ENCODE results near the gene G0S2. TPM values are rescaled to one million over a fixed set of nuclear protein-coding genes. Genes with fewer than 3 reads are reported as not detected.

Gene G0S2
- total RNA-seq, 4 donors from 2014 or later = 15.9 to 51.8 (median 31.8) TPM

- H3K36me3 ChIP-seq = peaks cover under 1% of the 10 kb centered on the region
- peaks cover 41% of the 10 kb centered on the region for H3K4me1 ChIP-seq
- no peak for DNase-seq (ENCODE audit: low spot score in 2 of 2)
- H3K27ac ChIP-seq = no peak overlapping the region
- no peak for TF ChIP-seq EP300 (IDR thresholded peaks at IDR 0.05)
- TF ChIP-seq CTCF (IDR thresholded peaks at IDR 0.05) = no peak
- H3K4me3 ChIP-seq = no peak overlapping the region
- H3K27me3 ChIP-seq = no peaks in the 10 kb centered on the region
- no peaks in the 10 kb centered on the region for H3K9me3 ChIP-seq
- 16% methylated on average over 2 of the region's 2 CpGs for WGBS
These were observed 31.8 kb upstream of the G0S2 start for GRCh38 chr1:209643285-209644020.

GRCh38 chr1:209645574-209646452, 29.4 kb upstream of the G0S2 start:
- H3K4me1 ChIP-seq = peaks cover 65% of the 10 kb centered on the region

DNA sequence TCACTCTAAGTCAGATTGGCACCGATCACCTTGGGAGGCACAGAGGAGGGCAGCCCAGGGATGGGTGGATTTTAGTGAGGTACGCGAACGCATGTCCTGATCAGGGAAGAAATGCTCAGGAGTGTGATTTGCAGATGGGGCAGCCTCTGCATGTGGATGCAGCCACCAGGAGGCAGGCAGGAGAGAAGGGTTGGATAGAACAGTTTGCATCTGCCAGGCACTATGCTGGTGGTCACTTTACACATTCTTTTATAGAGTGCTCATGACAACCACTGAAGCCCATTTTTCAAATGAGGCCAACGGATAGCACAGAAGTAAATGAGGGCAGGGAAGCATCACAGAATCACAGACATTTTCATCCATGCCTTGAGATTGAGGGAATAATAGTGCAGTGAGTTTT, 28.7 kb upstream of the G0S2 start:
- TF ChIP-seq EP300 (IDR thresholded peaks at IDR 0.05) (no peak), POLR2A (IDR thresholded peaks at IDR 0.05) (no peak), CTCF (IDR thresholded peaks at IDR 0.05) (peak in 1 of 2 donors; percentile 10), POLR2AphosphoS5 (IDR thresholded peaks at IDR 0.05) (no peak)
- WGBS = 75% methylated on average over 5 of the region's 5 CpGs
- no peak for DNase-seq (ENCODE audit: low spot score in 2 of 2)
- Histone ChIP-seq H3K4me3 (no peak overlapping the region), H3K27me3 (no peaks in the 10 kb centered on the region), H3K36me3 (no peaks in the 10 kb centered on the region), H3K27ac (no peak overlapping the region), H3K4me1 (peaks cover 70% of the 10 kb centered on the region), H3K9me3 (no peaks in the 10 kb centered on the region)

More at GRCh38 chr1:209645574-209646452, 29.4 kb upstream of the G0S2 start:
- H3K4me3 ChIP-seq = no peak overlapping the region
- 65% methylated on average over 16 of the region's 16 CpGs for WGBS
- DNase-seq (ENCODE audit: low spot score in 2 of 2) = no peak
- no peak overlapping the region for H3K27ac ChIP-seq
- no peaks in the 10 kb centered on the region for H3K36me3 ChIP-seq
- H3K9me3 ChIP-seq = no peaks in the 10 kb centered on the region
- no peak for TF ChIP-seq POLR2A (IDR thresholded peaks at IDR 0.05)
- no peak for TF ChIP-seq POLR2AphosphoS5 (IDR thresholded peaks at IDR 0.05)
- no peak for TF ChIP-seq EP300 (IDR thresholded peaks at IDR 0.05)
- TF ChIP-seq CTCF (IDR thresholded peaks at IDR 0.05) = no peak
- H3K27me3 ChIP-seq = no peaks in the 10 kb centered on the region

- no peak for DNase-seq (ENCODE audit: low spot score in 2 of 2)
- Histone ChIP-seq H3K36me3 (no peaks in the 10 kb centered on the region), H3K27me3 (no peaks in the 10 kb centered on the region), H3K9me3 (no peaks in the 10 kb centered on the region), H3K4me3 (no peak overlapping the region), H3K4me1 (peaks cover 74% of the 10 kb centered on the region), H3K27ac (no peak overlapping the region)
- WGBS = 73% methylated on average over 4 of the region's 4 CpGs
- TF ChIP-seq EP300 (IDR thresholded peaks at IDR 0.05) (no peak), POLR2AphosphoS5 (IDR thresholded peaks at IDR 0.05) (no peak), CTCF (IDR thresholded peaks at IDR 0.05) (no peak), POLR2A (IDR thresholded peaks at IDR 0.05) (no peak)
These were observed 28.1 kb upstream of the G0S2 start for GRCh38 chr1:209647156-209647555.

- TF ChIP-seq EP300 (IDR thresholded peaks at IDR 0.05) (no peak), POLR2AphosphoS5 (IDR thresholded peaks at IDR 0.05) (no peak), POLR2A (IDR thresholded peaks at IDR 0.05) (no peak), CTCF (IDR thresholded peaks at IDR 0.05) (no peak)
- no peak overlapping the region for H3K27ac ChIP-seq
- H3K4me1 ChIP-seq = peaks cover 74% of the 10 kb centered on the region
- no peaks in the 10 kb centered on the region for H3K36me3 ChIP-seq
- no peak overlapping the region for H3K4me3 ChIP-seq
- no peak for DNase-seq (ENCODE audit: low spot score in 2 of 2)
- no peaks in the 10 kb centered on the region for H3K9me3 ChIP-seq
- H3K27me3 ChIP-seq = no peaks in the 10 kb centered on the region
These were observed 26.9 kb upstream of the G0S2 start for GRCh38 chr1:209648346-209648745.
